GM18511 (cell line): Measurements from ENCODE around the gene RHBDL2.
"Not testable (repeated sequence)": the region's sequence is repeated elsewhere in the genome, so short reads cannot be mapped to it uniquely, and the experiment has no call there.

Source experiments
- ATAC-seq: cut with Tn5 transposase; IDR thresholded peaks from one replicate; pipeline ENCODE4 v1.9.1; 2021; ENCODE audit warnings: mild to moderate bottlenecking, moderate library complexity; ENCODE audit not compliant: unreplicated experiment

The RHBDL2 gene

GRCh38 chr1:38941527-38942019 is at the start of gene RHBDL2:
RHBDL2 (minus strand) TSS chr1:38941830; CDS start chr1:38919212, 22,618 bp downstream.
- ATAC-seq: no peak

GRCh38 chr1:38990738-38991637 is 49.4 kb upstream of the RHBDL2 start, which contains the start of gene AKIRIN1:
AKIRIN1 (plus strand) TSS chr1:38991276; CDS start chr1:38991381, 105 bp downstream.
- peak; percentile 96 for ATAC-seq

- no peak for ATAC-seq
These were observed 48.7 kb upstream of the RHBDL2 start for GRCh38 chr1:38990386-38990737.

- ATAC-seq: no peak
These were observed 48.3 kb upstream of the RHBDL2 start for GRCh38 chr1:38989979-38990378.

DNA sequence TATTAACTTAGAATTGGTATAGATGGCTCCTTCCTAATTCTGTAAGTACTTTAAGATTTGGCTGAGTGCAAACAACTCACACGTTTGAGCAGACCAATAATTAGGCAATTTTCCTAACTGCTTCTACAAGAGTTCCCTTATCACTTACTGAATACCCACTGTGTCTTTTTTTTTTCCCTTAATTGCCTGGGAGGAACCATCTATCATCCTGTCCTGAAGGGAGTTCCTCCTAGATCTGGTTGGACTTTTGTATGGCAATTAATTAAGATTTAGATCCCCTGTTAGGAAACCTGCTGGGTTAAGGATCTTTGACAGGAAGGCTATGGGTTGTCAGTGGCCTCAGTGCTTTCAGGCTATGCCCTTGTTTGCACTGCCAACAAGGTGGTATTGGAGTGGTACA is 37.8 kb upstream of the RHBDL2 start:
- ATAC-seq: not testable (repeated sequence)

DNA sequence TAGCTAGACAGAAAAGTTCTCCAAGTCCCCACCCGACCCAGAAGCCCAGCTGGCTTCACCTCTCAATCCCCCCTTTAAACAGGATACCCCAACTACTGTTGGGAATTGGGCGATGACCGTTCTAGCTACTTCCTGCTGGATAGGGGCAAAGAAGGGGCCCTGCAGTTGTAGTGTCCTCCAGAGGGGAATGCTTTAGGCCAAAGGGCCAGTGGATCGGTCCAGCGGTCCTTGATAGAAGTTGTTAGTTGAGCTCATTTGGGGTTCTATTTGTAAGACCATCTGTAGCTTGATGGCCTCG is 36.6 kb upstream of the RHBDL2 start:
- ATAC-seq: not testable (repeated sequence)

- not testable (repeated sequence) for ATAC-seq
These were observed 36.0 kb upstream of the RHBDL2 start for GRCh38 chr1:38977399-38978244.

GRCh38 chr1:38973659-38974437 is 32.2 kb upstream of the RHBDL2 start:
- no peak for ATAC-seq

- ATAC-seq: not testable (repeated sequence)
These were observed 31.5 kb upstream of the RHBDL2 start for GRCh38 chr1:38973145-38973544.

- no peak for ATAC-seq
These were observed 22.5 kb upstream of the RHBDL2 start for GRCh38 chr1:38964140-38964548.

GRCh38 chr1:38962560-38962959 is 20.9 kb upstream of the RHBDL2 start:
- ATAC-seq: no peak

GRCh38 chr1:38962113-38962512 is 20.5 kb upstream of the RHBDL2 start:
- ATAC-seq: no peak

GRCh38 chr1:38958967-38959366 is 17.3 kb upstream of the RHBDL2 start:
- no peak for ATAC-seq

GRCh38 chr1:38953433-38953860 is 11.8 kb upstream of the RHBDL2 start:
- no peak for ATAC-seq

DNA sequence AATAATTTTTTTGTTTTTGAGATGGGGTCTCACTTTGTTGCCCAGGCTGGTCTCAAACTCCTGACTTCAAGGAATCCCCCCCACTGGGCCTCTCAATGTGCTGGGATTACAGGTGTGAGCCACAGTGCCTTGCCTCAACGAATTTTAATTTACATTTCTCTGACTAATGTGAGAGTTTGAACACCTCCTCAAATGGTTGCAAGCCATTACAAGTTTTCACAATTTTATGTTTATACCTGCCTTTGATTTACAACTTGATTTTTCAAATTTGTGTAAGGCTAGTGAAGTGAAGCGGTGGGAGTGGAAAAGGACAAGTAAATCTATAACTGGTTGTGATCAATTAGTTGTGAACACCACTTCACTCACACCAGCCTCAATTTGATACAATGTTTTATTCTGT is 8.9 kb upstream of the RHBDL2 start:
- ATAC-seq: no peak

- ATAC-seq: no peak
These were observed 2.9 kb upstream of the RHBDL2 start for GRCh38 chr1:38944547-38944946.

DNA sequence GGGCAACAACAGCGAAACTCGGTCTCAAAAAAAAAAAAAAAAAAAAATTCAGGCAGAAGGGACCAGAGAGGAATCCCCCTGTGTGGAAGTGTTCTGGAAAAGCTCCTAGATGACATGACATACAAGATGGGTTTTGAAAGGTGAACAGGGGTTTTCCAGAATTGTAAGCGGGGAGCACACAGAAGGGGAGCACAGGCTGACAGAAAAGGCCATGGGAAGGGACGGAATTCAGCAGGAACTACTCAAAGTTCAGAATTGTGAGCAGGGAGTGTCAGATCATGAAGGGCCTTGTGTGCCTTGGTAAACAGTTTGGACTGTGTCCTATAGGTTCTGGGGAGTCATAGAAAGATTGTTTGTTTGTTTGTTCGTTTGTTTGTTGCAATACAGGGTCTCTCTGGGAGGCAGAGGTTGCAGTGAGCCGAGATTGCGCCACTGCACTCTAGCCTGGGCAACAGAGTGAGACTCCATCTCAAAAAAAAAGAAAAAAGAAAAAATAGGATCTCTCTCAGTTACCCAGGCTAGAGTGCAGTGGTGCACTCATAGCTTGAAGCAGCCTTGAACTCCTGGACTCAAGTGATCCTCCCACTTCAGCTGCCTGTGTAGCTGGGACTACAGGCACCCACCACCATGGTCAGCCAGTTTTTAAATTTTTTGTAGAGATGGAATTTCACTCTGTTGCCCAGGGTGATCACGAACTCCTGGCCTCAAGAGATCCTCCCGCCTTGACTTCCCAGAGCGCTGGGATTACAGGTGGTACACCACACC is 1.2 kb upstream of the RHBDL2 start:
- ATAC-seq: no peak

GRCh38 chr1:38941093-38941492 is 537 bp downstream of the RHBDL2 start:
- ATAC-seq: no peak

GRCh38 chr1:38940339-38941047 is 1.1 kb downstream of the RHBDL2 start:
- no peak for ATAC-seq
